Mucosa of descending colon (tissue), 3 donors: ENCODE data around the gene SLC24A4. TPM values are rescaled to one million over a fixed set of nuclear protein-coding genes. Genes with fewer than 3 reads are reported as not detected.

Experiments used
- ATAC-seq: fragments of 200-7000 bp; cut with Tn5 transposase; one replicate; pipeline ENCODE4 v1.9.1; 2020; ENCODE audit warnings: mild to moderate bottlenecking, moderate library complexity
- DNase-seq, 3 donors: peaks; one replicate each; pipeline ENCODE4 v3.0.0-alpha.2; 2020
- H3K36me3 ChIP-seq: fragments of 200-600 bp; one replicate; pipeline ENCODE4 v1.8.0; 2021; ENCODE audit warnings: low read depth, mild to moderate bottlenecking
- H3K4me1 ChIP-seq: fragments of 200-600 bp; one replicate; pipeline ENCODE4 v1.8.0; 2021; ENCODE audit warnings: low read depth, mild to moderate bottlenecking
- H3K4me3 ChIP-seq: fragments of 200-600 bp; one replicate; pipeline ENCODE4 v1.8.0; 2021; ENCODE audit warnings: mild to moderate bottlenecking
- H3K9me3 ChIP-seq: fragments of 200-600 bp; one replicate; pipeline ENCODE4 v1.8.0; 2021; ENCODE audit warnings: mild to moderate bottlenecking
- CTCF ChIP-seq: fragments of 200-600 bp; IDR thresholded peaks from one replicate; pipeline ENCODE4 v1.8.0; 2022; ENCODE audit warnings: antibody characterized with exemption, mild to moderate bottlenecking
- intact Hi-C, 2 donors: fragments of 100-400 bp; cut with DNase I in 1 of 2; cut with micrococcal nuclease in 1 of 2; formaldehyde crosslinking; loops; one replicate each; pipeline versions ENCODE4 v1.11.0 to v1.11.1; 2022; cut with DNase I, micrococcal nuclease
- total RNA-seq, 3 donors: library from RNA; stranded (reverse); fragmentation: NEBNext Ultra II Directional in 2 of 3; extraction: Animal tissue kit (Norgen Biotek cat#: 25700) in 2 of 3; gene quantifications; one replicate each; pipeline versions ENCODE4 v1.2.1 to v1.2.4, GENCODE V29; 2021 to 2023
- donor health status: DM: no; HTN: no; CAD: no; lungs with moderate emphysema.
- donor health status: DM: no; HTN: no; CAD: no.
- donor health status: DM: no; HTN: yes; CAD: no.

Gene SLC24A4
- total RNA-seq, 3 donors from 2014 or later = 0.14 to 0.63 (median 0.27) TPM

GRCh38 chr14:92475451-92476187, 152.7 kb downstream of the SLC24A4 start:
- no peak overlapping the region for H3K4me3 ChIP-seq
- intact Hi-C loops = no loop called here
- H3K36me3 ChIP-seq = no peaks in the 10 kb centered on the region
- DNase-seq = no peak
- H3K9me3 ChIP-seq = no peaks in the 10 kb centered on the region
- no peak for TF ChIP-seq CTCF
- ATAC-seq = no peak
- no peaks in the 10 kb centered on the region for H3K4me1 ChIP-seq

GRCh38 chr14:92480856-92481255, 157.9 kb downstream of the SLC24A4 start:
- Histone ChIP-seq H3K4me1 (no peaks in the 10 kb centered on the region), H3K9me3 (no peaks in the 10 kb centered on the region), H3K36me3 (no peaks in the 10 kb centered on the region), H3K4me3 (no peak overlapping the region)
- ATAC-seq = no peak
- no peak for DNase-seq
- intact Hi-C loops = no loop called here
- TF ChIP-seq CTCF = no peak

GRCh38 chr14:92481386-92481785, 158.4 kb downstream of the SLC24A4 start:
- no peak for DNase-seq
- no peak for ATAC-seq
- TF ChIP-seq CTCF = no peak
- H3K36me3 ChIP-seq = no peaks in the 10 kb centered on the region
- intact Hi-C loops = no loop called here
- no peaks in the 10 kb centered on the region for H3K9me3 ChIP-seq
- no peaks in the 10 kb centered on the region for H3K4me1 ChIP-seq
- H3K4me3 ChIP-seq = no peak overlapping the region

GRCh38 chr14:92481811-92482555, 159.0 kb downstream of the SLC24A4 start:
- TF ChIP-seq CTCF = no peak
- Histone ChIP-seq H3K9me3 (no peaks in the 10 kb centered on the region), H3K4me1 (no peaks in the 10 kb centered on the region), H3K4me3 (no peak overlapping the region), H3K36me3 (no peaks in the 10 kb centered on the region)
- no peak for DNase-seq
- no peak for ATAC-seq
- intact Hi-C loops = no loop called here

GRCh38 chr14:92482621-92483319, 159.8 kb downstream of the SLC24A4 start:
- TF ChIP-seq CTCF = no peak
- no peak overlapping the region for H3K4me3 ChIP-seq
- no peak for ATAC-seq
- no peaks in the 10 kb centered on the region for H3K36me3 ChIP-seq
- H3K9me3 ChIP-seq = no peaks in the 10 kb centered on the region
- intact Hi-C loops = no loop called here
- no peaks in the 10 kb centered on the region for H3K4me1 ChIP-seq
- DNase-seq = no peak
